Stimulated activated CD8-positive, alpha-beta memory T cell treated with anti-CD3 and anti-CD28 coated beads, Interleukin-7, amount 100 ng/mL, for 1 hour (primary cell): Measurements from ENCODE around the gene MB.

Experiments used
- DNase-seq, 2 donors: peaks; one replicate each; pipeline ENCODE4 v3.0.0-alpha.2; 2020; ENCODE audit warnings: low read depth in 2 of 2

The MB gene

GRCh38 chr22:35593891-35594470 is 23.1 kb downstream of the MB start:
- no peak for DNase-seq

GRCh38 chr22:35593071-35593890 is 23.8 kb downstream of the MB start:
- no peak for DNase-seq

- DNase-seq = no peak
Measured at GRCh38 chr22:35592418-35592967, 24.6 kb downstream of the MB start.

GRCh38 chr22:35591714-35592417 is 25.3 kb downstream of the MB start:
- no peak for DNase-seq

GRCh38 chr22:35590634-35591295 is 26.4 kb downstream of the MB start:
- DNase-seq = no peak

- DNase-seq = no peak
Measured at GRCh38 chr22:35589756-35590093, 27.4 kb downstream of the MB start.

GRCh38 chr22:35589071-35589755 is 27.9 kb downstream of the MB start:
- no peak for DNase-seq

- DNase-seq = no peak
Measured at GRCh38 chr22:35587896-35588295, 29.2 kb downstream of the MB start.

GRCh38 chr22:35587447-35587870 is 29.7 kb downstream of the MB start:
- no peak for DNase-seq

GRCh38 chr22:35586771-35587170 is 30.4 kb downstream of the MB start:
- no peak for DNase-seq

GRCh38 chr22:35582861-35583670 is 34.1 kb downstream of the MB start:
- peak in 1 of 2 donors; percentile 20 for DNase-seq

- no peak for DNase-seq
Measured at GRCh38 chr22:35582218-35582860, 34.8 kb downstream of the MB start.

- DNase-seq = no peak
Measured at GRCh38 chr22:35581023-35581413, 36.1 kb downstream of the MB start.

GRCh38 chr22:35580351-35581022 is 36.6 kb downstream of the MB start:
- DNase-seq = no peak

GRCh38 chr22:35578836-35579575 is 38.1 kb downstream of the MB start:
- no peak for DNase-seq

GRCh38 chr22:35577799-35578659 is 39.1 kb downstream of the MB start:
- no peak for DNase-seq

GRCh38 chr22:35576671-35577070 is 40.5 kb downstream of the MB start:
- DNase-seq = no peak
